NCI-H2171 (cell line): ENCODE results near the gene FAM193B.
"Not testable (repeated sequence)": the region's sequence is repeated elsewhere in the genome, so short reads cannot be mapped to it uniquely, and the experiment has no call there.

ENCODE experiments used
- DNase-seq: peaks from one replicate; lab custom pipeline; 2025; lab: John Stamatoyannopoulos, UW

Gene FAM193B

DNA sequence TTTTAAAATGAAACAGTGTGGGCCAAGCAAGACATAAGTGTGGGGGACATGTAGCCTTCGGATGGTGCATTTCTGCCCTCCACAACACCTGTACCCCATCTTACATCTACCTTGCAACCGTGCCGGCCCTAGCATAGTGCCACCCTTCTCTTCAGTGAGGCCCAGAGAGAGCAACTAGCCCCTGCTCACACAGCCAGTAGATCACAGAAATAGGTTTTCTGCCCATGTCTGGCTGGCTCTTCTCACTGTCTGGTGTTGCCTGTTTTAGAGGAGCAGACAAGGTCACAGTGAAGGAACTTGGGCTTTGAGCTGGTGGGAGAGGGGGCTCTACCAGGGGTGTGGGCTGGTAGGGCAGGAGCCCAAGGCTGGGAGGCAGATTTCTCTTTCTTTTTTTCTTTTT, 68.1 kb downstream of the FAM193B start:
- no peak for DNase-seq

DNA sequence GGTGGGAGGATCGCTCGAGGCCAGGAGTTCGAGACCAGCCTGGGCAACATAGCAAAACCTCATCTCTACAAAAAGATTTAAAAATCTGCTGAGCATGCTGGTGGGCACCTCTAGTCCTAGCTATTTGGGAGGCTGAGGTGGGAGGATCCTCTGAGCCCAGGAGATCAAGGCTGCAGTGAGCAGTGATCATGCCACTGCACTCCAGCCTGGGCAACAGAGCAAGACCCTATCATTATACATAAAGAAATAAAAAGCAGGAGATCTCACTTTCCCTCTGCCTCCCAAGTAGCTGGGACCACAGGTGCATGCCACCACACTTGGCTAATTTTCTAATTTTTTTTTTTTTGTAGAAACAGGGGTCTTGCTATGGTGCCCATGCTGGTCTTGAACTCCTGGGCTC, 68.6 kb downstream of the FAM193B start:
- DNase-seq = not testable (repeated sequence)

DNA sequence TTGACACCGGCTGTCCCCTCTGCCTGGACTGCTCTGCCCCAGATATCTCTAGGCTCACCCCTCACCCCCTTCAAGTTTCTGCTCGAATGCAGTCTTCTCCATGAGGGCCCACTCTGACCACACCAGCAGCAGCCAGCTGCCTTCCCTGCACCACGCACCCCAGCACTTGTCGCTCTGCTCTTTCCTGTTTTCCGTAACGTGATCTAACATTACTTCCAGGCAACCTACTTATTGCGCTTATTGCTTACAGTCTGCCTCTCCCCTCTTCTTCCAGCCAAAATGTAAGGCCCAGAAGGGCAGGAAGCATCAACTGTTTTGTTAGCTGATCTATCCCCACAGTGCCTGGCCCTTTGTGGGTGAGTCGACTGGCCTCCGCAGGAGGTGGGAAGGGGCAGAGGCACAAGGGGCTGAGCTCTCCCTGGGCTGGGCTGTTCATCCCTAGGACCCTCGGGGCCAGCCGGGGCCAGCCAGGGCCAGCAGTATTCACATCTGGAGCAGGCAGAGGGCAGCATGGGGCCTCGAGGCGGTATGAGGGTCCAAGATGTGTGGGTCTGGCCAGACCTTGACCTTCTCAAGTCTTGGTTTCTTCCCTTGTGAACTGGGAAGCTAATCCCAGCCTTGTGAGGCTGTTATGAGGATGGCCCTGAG, 69.3 kb downstream of the FAM193B start:
- no peak for DNase-seq

DNA sequence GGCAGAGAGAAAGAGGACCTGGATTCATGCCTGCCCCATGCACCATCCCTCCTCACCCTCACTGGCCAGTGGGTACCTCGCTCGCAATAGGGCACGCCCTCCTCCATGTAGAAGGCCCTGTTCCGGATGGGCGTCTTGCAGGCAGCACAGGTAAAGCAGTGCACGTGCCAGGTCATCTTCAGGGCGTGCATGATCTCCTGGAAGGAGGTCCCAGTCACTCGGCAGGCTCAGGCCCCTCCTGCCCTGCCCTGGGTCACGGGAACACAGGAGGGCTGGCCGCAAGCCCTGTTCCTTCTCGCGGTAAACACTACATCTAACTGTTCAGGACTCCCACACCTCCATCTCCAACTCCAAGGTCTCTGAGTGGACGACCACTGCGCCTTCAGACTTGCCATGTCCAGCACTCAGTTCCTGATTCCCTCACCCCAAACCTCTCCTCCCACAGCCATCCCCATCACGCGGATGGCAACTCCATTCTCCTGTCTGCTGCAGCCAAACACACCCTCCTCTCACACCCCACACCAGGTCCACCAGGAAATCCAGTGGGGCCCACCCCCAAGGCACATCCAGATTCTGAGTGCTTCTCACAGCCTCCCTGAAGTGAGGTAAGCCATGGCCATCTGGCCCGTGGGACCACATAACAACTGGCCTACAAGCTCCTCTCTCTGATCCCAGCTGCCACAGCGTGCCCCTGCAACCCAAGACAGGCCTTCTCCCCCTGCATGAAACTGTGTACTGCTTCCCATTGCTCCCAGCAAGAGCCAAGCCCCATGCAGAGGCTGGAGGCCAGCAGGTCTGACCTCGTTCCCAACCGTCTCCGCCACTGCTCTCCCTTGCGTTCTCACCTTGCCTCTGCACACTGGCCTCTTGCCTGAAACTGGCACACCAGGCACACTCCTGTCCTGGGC, 70.1 kb downstream of the FAM193B start:
- no peak for DNase-seq

DNA sequence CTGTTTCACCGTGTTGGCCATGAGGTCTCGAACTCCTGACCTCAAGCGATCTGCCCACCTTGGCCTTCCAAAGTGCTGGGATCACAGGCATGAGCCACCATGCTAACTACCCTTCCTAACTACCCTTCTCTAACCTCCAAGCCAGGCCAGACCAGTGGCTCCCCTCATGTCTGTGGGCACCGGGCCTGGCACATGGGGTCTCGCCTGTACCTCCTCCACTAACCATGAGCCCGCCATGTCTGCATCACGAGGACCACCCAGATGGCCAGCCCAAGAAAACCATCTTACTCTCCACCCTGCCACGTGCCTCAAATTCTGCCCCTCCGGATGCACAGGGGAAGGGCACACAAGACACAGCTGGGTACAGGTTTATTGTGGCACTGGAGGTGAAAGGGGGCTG, 71.3 kb downstream of the FAM193B start:
- DNase-seq = no peak

DNA sequence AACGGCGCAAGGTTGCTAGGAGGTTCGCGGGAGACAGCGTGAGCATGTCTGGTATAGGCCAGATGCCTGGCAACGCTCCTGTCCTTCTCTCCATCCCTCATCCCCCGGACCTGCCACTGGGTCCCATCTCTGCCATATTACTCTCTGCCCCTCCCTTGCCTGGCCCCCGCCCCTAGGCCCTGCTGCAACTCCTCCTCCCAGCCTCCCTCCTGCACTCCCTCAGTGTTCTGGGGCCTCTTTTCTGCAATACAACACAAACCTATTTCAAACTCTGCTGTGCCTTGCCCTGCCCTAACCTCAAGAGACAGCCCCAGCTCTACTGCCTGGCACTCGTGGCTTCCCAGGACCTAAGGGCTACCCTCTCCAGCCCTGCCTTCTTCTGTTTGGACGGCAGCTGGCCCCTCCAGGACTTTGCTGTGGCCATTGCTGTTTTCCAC, 72.0 kb downstream of the FAM193B start:
- no peak for DNase-seq

DNA sequence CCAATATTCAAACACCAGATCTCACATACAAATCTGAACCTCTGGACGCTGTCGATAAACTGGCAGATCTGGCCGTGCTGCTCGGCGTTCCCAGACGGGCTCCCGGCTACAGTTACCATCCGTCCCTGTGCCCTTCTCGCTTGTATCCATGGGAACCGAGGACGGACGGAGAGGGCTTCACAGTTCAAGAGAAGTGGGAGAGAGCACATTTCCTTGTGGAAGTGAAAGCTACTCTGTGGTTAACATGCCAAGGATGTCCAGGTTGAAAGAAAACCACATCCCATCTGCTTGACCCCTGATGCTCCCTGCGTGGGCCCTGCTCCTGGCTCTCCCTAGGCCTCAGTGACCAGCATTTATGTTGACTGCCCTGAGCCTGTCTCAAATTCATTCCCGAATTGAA, 74.6 kb downstream of the FAM193B start:
- no peak for DNase-seq

DNA sequence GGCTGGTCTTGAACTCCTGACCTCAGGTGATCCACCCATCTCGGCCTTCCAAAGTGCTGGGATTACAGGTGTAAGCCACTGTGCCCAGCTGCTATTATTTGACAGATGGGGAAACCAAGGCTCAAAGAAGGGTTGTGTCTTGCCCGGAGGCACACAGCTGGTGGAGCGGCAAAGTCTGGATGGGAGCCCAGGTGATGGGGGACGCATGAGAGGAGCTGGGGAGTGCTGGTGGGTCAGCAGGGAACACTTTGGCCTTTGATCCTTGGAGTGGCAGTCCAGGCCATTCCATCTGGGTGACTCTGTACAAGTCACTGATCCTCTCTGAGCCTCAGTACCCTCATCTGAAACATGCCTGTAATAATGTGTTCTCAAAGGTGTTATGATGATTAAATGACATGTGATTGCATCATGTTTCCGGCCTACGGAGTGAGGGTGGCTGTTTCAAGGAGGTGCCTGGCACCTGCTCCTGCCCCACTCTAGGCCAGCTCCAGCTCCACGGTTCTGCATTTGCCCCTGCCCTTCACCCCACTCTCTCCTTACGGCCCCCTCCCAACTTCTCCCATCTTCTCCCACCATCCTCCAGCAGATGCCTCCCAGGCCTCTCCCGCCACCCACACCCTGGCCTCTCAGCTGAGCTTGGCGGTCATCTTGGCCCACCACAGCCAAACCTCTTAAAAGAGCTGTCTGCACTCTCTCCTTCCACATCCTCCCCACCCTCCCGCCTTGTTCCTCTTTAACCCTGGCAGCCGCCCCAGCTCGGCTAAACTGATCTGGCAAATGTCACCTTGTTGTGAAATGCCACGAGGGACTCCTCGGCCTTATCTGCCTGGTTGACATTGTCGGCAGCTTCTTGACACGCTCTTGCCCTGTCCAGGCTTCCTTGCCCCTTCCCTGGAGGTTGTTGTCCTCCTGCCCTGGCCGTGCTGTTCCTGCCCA, 75.4 kb downstream of the FAM193B start:
- DNase-seq = no peak

DNA sequence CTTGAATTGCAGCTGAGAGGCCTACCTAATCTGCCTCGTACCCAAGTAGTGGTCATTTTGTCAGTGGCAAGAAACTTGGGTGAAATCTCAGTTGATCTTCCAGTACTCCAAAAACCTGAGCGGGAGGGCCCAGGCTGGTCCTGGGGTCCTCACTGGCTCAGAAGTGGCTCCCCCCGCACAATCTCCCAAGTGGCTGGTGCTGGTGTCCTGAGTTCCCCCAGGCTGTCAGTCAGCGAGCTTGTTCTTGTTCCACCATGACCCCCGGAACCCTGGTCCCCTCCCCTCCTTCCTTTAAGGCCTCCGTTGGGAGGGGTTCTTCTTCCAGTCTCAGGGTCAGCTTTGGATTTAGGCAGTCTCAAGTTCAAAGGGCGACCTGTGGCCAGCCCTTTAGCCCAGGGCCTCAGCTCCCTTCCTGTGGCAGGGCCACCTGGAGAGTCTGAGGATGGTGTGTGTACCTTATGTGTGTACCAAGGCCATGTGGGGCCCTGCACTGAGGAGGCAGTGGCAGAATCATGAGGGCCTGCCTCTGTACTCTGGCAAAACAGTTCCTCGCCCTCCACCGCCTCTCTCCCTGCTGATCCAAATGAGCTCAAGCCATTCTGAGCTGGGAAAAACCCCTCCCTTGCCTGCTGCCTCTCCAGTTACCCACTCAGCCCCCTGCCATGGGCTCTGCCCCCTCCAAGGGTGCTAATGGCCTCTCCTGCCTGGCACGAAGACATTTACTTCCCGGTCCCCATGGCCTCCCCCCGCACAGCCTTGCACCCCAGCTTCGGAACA, 76.5 kb downstream of the FAM193B start:
- no peak for DNase-seq

DNA sequence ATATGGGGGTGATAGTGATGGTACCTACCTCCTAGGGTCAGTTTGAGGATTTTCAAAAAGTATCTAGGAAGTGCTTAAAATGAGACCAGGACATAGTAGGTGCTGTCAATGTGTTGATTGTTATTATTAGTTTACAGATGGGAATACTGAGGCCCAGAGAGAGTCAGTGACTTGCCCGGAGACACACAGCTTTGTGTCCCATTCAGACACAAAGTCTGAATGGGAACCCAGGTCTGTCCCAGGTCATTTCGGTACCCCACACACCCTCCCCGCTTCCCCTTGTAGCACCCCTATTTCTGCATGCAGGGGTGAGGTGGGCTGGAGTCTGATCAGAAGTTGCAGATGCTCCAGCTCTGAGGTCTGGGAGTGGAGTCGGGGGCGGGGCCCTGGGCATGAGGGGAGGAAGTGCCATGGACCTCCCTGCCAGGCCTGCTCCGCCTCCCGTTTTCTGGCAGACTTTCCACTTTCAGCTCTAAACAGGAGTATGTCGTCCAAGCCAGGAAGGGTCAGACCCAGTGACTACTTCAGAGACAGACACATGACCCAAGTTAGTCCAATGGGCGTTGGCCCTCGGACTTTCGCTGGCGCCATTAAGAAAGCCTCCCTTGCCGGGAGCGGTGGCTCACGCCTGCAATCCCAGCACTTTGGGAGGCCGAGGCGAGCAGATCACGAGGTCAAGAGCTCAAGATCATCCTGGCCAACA, 77.7 kb downstream of the FAM193B start:
- DNase-seq = no peak

DNA sequence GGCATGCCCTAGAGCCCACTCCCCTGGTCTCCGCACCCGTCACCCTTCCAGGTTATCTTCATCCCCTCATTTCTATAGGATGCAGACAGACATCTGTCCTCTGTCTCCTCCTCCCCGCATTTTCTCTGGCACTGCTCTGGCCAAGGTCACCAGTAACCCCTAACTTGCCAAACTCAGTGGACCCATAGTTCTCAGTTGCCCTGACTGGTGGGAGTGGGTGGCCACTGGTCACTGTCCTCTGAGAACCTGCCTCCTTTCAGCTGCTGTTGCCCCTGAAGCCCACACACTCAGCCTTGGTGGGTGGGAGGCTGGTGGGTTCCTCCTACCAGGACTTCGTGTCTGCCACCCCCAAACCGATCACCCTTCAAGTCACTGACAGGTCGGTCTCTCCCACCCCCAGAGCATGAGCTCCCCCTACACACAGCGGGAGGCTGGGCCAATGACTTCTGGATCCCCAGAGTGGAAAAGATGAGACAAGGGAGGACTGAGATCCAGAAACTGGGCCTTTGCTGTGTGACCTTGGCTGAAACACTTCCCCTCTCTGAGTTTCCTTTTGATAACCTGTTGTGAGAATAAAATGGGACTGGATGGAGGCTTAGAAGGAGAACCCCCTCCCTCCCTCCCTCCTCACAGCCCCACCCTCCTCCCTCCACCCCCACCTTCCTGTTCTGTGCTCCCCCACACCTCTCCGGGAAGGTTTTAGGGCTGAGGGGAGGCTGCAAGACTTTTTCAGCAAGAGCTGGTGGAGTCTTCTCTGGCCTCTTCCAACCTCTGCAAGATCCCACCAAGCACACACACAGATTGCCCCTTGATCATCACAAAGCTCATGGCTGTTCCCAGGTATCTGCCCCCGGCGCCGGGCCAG, 78.6 kb downstream of the FAM193B start:
- no peak for DNase-seq

DNA sequence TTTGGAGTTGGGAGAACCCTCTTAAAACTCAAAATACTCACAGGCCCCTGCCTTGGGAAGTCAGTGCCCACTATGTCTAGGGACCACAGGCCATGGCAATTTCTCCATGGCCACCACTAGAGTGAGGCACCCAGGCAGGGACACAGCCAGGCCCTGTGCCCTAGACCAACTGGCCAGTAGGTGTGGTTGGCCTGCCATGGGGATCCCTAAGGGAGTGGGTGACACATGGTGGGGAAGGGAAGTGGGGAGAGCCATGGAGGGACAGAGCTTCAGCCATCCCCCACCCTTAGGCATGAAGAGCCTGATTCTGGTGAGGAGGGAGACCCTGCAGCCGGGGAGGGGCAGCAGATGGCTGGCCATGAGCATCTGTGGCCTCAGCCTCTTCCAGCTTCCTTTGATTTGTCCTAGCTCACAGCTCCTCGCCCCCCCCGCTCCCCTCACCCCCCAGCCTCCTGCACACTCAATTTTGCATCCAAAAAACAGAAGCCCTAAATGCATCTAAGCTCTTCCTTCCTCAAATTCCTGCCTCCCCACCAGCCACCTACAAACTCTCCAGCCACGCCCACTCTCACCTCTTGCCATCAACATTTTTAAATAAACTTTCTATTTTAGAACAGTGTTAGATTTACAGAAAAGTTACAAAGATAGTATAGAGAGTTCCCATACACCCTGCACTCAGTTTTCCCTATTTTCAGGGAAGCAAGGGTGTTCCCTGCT, 79.4 kb downstream of the FAM193B start:
- DNase-seq = no peak

DNA sequence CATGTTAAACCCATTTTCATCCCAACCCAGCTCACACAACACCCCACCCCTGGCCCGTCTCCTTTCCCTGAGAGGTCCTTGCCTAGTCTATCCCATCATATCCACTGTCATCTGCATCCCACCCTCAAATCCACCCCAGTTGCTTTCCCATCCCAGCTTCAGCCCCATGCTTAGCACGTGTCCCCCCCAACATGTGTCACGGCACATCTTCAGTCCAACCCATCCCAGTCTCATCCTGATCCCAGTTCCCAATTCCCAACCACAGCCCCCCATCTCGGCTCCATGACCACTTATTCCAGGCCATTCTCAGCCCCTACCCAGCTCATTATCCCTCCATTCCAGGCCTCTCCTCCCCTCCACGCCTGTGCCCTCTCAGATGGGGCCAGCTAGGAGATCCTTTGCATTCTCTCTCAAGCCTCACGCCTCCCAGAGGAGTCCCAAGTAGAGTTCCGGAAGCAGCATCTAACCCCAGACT, 80.3 kb downstream of the FAM193B start:
- DNase-seq = no peak

DNA sequence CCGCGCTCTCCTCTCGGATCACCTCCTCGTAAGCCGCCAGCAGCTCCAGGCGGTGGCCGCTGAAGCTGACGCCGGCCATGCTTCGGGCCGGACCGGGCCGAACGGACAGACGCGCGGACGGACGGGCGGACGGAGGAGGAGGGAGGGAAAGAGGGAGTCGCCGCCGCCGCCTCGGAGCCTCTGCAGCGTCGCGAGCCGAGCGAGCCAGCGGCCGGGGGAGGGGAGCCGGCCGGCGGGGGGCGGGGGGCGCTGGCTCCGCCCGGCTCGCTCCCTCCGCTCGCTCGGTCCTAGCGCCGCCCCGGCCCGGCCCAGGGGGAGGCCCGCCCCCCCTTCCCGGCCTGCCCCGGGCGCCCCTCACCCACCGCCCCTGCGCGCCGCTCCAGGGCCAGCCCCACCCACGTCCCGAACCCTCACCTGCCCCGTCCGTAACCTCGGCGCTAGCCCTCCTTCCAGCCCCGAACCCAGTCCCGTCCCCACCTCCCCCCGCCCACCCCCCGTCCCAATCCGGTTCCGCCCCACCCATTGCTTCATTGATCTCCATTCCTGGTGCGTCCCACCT, 80.8 kb downstream of the FAM193B start, which contains the start of gene DBN1:
TSS of gene DBN1 (minus strand) at position 192 of the 559 bp plus-strand sequence. CDS start at position 79, 113 bp downstream.
- DNase-seq = peak; percentile 30

DNA sequence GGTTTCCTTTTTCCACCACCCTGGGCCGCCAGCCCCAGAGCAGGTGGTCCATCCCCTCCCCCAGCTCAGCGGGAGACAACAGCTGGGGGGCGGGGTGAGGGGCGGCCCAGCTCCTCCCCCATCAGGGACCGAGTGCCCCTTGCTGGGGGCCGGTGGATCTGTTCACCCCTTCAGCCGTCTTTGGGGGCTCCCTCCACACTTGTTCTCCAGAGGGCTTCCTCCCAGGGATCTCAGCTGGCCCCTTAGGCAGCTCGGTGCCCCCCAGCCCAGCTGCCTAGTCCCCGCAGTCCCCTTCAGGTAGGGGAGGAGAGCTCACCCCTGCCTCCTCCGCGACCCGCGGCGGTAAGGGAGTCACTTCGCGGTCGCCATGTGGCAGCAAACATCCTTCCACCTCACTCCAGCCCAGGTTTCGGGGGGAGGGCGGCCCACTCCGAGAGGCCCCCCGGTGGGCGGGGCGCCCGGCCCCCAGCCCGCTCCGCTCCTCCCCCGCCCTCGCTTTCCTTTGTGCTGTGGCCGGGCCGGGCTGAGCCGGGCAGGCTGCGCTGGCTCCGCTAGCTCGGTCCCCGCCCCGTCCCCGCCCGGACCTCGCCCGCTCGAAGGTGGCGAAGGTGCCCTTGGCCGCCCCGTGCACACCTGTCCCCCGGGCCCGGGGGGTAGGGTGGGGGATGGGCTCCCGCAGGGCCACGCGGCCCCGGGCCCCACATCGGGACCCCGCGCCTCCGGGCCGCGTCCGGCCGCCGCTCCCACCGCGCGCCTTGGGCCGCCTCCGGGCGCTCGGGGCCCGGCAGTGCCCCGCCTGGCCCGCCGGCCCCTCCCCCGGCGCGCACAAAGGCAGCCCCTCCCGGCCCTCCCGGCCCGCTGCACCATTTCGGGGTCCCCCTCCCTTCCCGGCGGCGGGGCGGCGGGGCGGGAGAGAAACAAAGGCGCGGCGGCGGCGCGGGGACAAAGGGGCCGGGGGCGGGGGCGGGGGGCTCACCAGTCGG, 81.6 kb downstream of the FAM193B start:
- peak; percentile 27 for DNase-seq

DNA sequence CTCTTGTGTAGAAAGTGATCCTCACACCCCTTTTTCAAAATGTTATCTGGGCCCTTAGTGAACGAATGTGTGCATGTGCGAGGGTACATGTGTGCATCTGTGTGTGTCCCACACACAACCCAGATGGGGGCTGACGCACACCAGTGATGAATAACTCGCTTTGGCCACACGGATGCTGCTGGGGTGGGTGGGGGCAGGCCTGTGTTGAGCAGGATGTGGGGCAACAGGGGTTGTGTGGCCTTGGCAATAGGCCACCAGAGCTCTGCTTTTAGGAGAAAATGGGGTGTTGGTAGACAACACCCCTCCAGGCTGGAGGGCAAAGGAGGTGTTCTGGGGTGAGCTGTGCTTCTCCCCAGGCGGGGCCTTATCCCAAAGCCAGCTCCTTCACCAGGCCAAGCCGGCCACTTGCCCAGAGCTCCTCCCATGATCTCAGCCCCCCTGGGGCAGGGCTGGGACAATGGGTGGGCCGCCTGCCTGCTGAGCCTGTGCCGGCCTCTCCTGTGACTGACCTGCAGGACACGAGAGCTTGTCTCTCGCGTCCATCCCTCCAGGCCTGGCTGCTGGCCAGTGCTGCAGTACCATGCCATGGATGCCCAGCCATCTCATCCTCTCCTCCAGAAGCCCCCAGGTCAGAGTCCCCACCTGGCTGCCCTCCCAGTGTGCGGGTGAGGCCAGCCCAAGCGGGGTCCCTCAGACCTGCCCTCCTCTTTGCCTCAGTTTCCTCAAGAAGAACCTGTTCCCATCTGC, 82.6 kb downstream of the FAM193B start:
- DNase-seq = no peak
